T-cell (primary cell): ENCODE results near the gene TTC9C. TPM values are rescaled to one million over a fixed set of nuclear protein-coding genes. Genes with fewer than 3 reads are reported as not detected.
"Not testable (repeated sequence)": the region's sequence is repeated elsewhere in the genome, so short reads cannot be mapped to it uniquely, and the experiment has no call there.

Experiments
- ATAC-seq, 4 experiments: fragments of 200-7000 bp in 3 of 4; fragments of 150-1000 bp in 1 of 4; cut with Tn5 transposase; replicated peaks in 1 of 4; 1 replicate in 3 of 4; 2 replicates in 1 of 4; pipeline ENCODE4 v1.10.0; 2021; ENCODE audit warnings: moderate library complexity in 3 of 4, mild to moderate bottlenecking in 2 of 4, moderate number of reproducible peaks in 1 of 4
- CTCF ChIA-PET, 2 donors: fragments of 300-600 bp; sonication (Branson Sonifier 250); formaldehyde crosslinking; loops; one replicate each; lab custom pipeline; 2022; ENCODE audit warnings: antibody characterized with exemption in 2 of 2; lab: Charles Lee
- POLR2A ChIA-PET, 2 donors: fragments of 300-600 bp; sonication (Branson Sonifier 250); formaldehyde crosslinking; loops; one replicate each; lab custom pipeline; 2022; ENCODE audit warnings: antibody characterized with exemption in 2 of 2; lab: Charles Lee
- DNase-seq, 35 experiments: peaks; one replicate each; pipeline versions ENCODE4 v3.0.0 to v3.0.0-alpha.2; 2013 to 2023
- H3K27ac ChIP-seq: one replicate; pipeline ENCODE4 v1.5.1; 2013; ENCODE audit warnings: low read length
- H3K27me3 ChIP-seq, 2 experiments: replicated peaks in 1 of 2; 1 replicate in 1 of 2; 2 replicates in 1 of 2; pipeline versions ENCODE4 v1.6.1 to v1.7.0; 2013; ENCODE audit warnings: low read length in 1 of 2, mixed read lengths in 1 of 2; ENCODE audit not compliant: control insufficient read depth in 2 of 2, insufficient read depth in 2 of 2; ENCODE audit errors: extremely low read depth in 1 of 2
- H3K36me3 ChIP-seq, 2 donors: 1 replicate in 1 of 2; 2 replicates in 1 of 2; pipeline versions ENCODE4 v1.6.1 to v1.7.0; 2013; ENCODE audit warnings: low read length in 1 of 2; ENCODE audit not compliant: control insufficient read depth in 2 of 2, insufficient read depth in 1 of 2; ENCODE audit errors: extremely low read depth in 1 of 2
- H3K4me1 ChIP-seq, 2 experiments: 1 replicate in 1 of 2; 2 replicates in 1 of 2; pipeline versions ENCODE4 v1.6.1 to v1.7.0; 2013; ENCODE audit warnings: low read length in 2 of 2, mixed read lengths in 1 of 2; ENCODE audit not compliant: insufficient read depth in 2 of 2, control insufficient read depth in 1 of 2; ENCODE audit errors: extremely low read depth in 1 of 2
- H3K4me3 ChIP-seq, 2 donors: 1 replicate in 1 of 2; 2 replicates in 1 of 2; pipeline versions ENCODE4 v1.5.1 to v1.7.0; 2013; ENCODE audit warnings: mild to moderate bottlenecking in 2 of 2, low read length in 1 of 2, moderate library complexity in 1 of 2; ENCODE audit not compliant: control insufficient read depth in 1 of 2; ENCODE audit errors: extremely low read depth in 1 of 2
- H3K9me3 ChIP-seq: 2 replicates; pipeline ENCODE4 v1.7.0; 2013
- H3K27ac Mint-ChIP-seq, 2 donors: one replicate each; pipeline ENCODE4 v1.8.0; 2020 to 2021; ENCODE audit warnings: mild to moderate bottlenecking in 2 of 2, mixed read lengths in 2 of 2
- H3K27me3 Mint-ChIP-seq, 2 donors: one replicate each; pipeline ENCODE4 v1.8.0; 2021 to 2022; ENCODE audit warnings: mixed read lengths in 2 of 2
- H3K36me3 Mint-ChIP-seq: one replicate; pipeline ENCODE4 v1.8.0; 2021; ENCODE audit warnings: mixed read lengths
- H3K4me1 Mint-ChIP-seq, 3 donors: one replicate each; pipeline ENCODE4 v1.8.0; 2020 to 2022; ENCODE audit warnings: mixed read lengths in 3 of 3, mild to moderate bottlenecking in 1 of 3
- H3K4me3 Mint-ChIP-seq, 3 donors: one replicate each; pipeline ENCODE4 v1.8.0; 2020 to 2022; ENCODE audit warnings: mild to moderate bottlenecking in 3 of 3, mixed read lengths in 3 of 3, moderate library complexity in 3 of 3
- H3K9me3 Mint-ChIP-seq, 3 donors: one replicate each; pipeline ENCODE4 v1.8.0; 2020 to 2022; ENCODE audit warnings: mixed read lengths in 3 of 3
- WGBS: methylation state at CpG from one replicate; pipeline ENCODE4 v1.1.5; 2013; ENCODE audit warnings: missing lambda C conversion rate; ENCODE audit not compliant: insufficient coverage; 5-methylcytosine and 5-hydroxymethylcytosine counted together
- total RNA-seq, 35 experiments: library from RNA in 6 of 35; stranded (reverse) in 6 of 35; fragments of 120-200 nt in 1 of 35; gene quantifications; one replicate each; pipeline versions ENCODE4 v1.2.1 to v1.2.4 and lab custom pipeline; 2013 to 2026

The TTC9C gene
- total RNA-seq, 5 donors from 2014 or later (not counting 1 experiment from before 2014, with no cell fraction given), result 15.4 to 54.5 (median 44.6) TPM

DNA sequence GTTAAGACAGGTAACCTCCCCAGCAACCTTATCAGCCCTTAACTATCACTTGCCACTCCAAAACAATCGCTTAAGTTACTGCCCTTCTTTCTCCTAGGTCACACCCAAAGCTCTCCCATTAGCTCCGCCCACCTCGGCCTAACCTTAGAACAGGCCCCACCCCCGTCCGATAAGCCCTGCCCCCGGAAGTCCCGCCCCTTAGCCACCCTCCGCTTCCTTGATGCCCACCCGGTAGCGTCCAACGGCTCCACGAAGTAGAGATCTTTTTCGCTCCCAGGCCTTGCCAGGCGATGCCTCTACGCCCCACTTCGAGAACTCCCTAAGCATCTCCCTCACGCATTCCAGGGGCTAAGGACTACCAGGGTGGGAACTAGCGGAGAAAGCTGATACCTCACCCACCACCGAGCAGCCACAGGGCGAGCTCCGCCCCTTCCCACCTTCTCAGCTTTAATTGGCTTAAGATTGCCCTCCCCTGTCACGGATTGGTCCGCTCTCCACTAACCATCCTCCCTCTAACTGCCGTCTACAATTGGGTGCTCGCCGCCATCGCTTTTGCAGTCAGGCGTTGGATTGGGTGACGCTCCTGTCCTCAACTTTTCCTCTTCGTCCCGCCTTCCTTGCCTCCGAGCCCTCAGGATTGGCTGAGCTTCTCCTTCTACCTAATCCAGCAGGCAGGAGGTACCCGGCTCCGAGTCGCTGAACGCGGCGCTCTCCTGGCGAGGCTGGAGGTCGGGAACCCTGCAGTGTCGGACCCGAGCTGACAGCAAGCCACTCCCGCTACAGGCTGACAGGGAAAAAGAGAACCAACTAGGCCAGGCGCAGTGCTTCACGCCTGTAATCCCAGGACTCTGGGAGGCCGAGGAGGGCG, 25.7 kb downstream of the TTC9C start, which contains the start of gene ZBTB3:
Gene ZBTB3 (minus strand): TSS at position 425 of the 868 bp plus-strand sequence. CDS start 496 bp downstream, outside the sequence.
- Histone ChIP-seq H3K4me1 (peaks cover 4 to 37% of the 10 kb centered on the region in 2 experiments), H3K4me3 (peak within 1 kb of the TSS; percentile 81 to 88), H3K27ac (peak within 1 kb of the TSS; percentile 76), H3K9me3 (no peaks in the 10 kb centered on the region), H3K36me3 (peaks cover 9 to 29% of the 10 kb centered on the region in 2 donors), H3K27me3 (no peaks in the 10 kb centered on the region)
- H3K27me3 Mint-ChIP-seq, result no peaks in the 10 kb centered on the region
- ChIA-PET CTCF (interaction anchor here (0.5 to 2.1 kb wide), 32 partner anchors 9 to 364 kb away, joined by 3 to 32 read pairs (median 4); partner anchors contain the start of genes TMEM179B (in 2 of the 2), C11orf98 (in 1 of the 2), CSKMT (in 1 of the 2) and HNRNPUL2 (in 1 of the 2)), POLR2A (interaction anchor here (0.5 to 2.0 kb wide), 24 partner anchors 8 to 180 kb away, joined by 3 to 20 read pairs (median 5); partner anchors contain the start of genes C11orf98 (in 1 of the 2), CSKMT (in 1 of the 2), EEF1G (in 1 of the 2) and HNRNPUL2 (in 1 of the 2))
- under 1% methylated on average over 41 of the region's 47 CpGs for WGBS
- H3K4me3 Mint-ChIP-seq, result peak within 1 kb of the TSS; percentile 83 to 97 (median 91)
- peaks cover 15 to 30% (median 28%) of the 10 kb centered on the region in 3 donors for H3K4me1 Mint-ChIP-seq
- DNase-seq (peak; percentile 92 to 99 (median 96)), ATAC-seq (peak; percentile 94 to 95 (median 95))
- H3K9me3 Mint-ChIP-seq, result no peaks in the 10 kb centered on the region
- peak within 1 kb of the TSS; percentile 96 to 99 for H3K27ac Mint-ChIP-seq
- peaks cover 9% of the 10 kb centered on the region for H3K36me3 Mint-ChIP-seq

DNA sequence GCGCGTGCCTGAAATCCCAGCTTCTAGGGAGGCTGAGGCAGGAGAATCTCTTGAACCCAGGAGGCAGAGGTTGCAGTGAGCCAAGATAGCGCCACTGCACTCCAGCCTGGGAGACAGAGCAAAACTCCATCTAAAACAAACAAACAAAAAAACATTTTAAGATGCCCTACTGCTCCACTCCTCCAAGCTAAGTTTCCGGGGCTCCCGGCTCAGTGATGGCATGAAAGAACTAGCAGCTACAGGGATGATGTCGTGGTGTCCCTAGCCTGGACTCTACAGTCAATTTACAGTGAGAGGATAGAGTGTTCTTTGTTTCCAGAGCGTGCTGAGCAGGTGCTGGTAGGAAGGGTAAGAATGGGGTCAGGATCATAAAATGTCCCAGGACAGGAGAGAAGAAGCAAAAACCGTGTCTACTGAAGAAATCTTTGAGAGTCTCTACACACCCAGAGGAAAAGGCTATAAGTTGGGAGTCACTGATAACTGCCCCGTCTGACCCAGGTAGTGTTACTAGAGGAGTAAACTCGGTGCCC, 26.9 kb downstream of the TTC9C start:
- H3K27me3 Mint-ChIP-seq, result no peaks in the 10 kb centered on the region
- no peaks in the 10 kb centered on the region for H3K9me3 ChIP-seq
- H3K36me3 Mint-ChIP-seq, result peaks cover 4% of the 10 kb centered on the region
- 95% methylated on average over 7 of the region's 10 CpGs for WGBS
- DNase-seq (no peak), ATAC-seq (no peak)
- ChIA-PET POLR2A (interaction anchor here (0.6 to 2.0 kb wide), 3 partner anchors 9 to 133 kb away, joined by 3 to 20 read pairs (median 4); no protein-coding TSS in a partner anchor), CTCF (interaction anchor here (0.8 to 2.1 kb wide), 2 partner anchors 40 to 100 kb away, joined by 3 to 9 read pairs; no protein-coding TSS in a partner anchor)
- H3K4me1 Mint-ChIP-seq, result peaks cover 11 to 24% (median 22%) of the 10 kb centered on the region in 3 donors
- H3K36me3 ChIP-seq, result peaks cover 9 to 21% of the 10 kb centered on the region in 2 donors
- no peaks in the 10 kb centered on the region for H3K9me3 Mint-ChIP-seq
- no peaks in the 10 kb centered on the region for H3K27me3 ChIP-seq
- peaks cover 4 to 34% of the 10 kb centered on the region in 2 experiments for H3K4me1 ChIP-seq
- H3K27ac Mint-ChIP-seq, result peak overlapping the region in 1 of 2 donors; percentile 52
- no peak overlapping the region for H3K27ac ChIP-seq
- H3K4me3 Mint-ChIP-seq, result peak overlapping the region; percentile 65 to 97 (median 83)
- H3K4me3 ChIP-seq, result no peak overlapping the region

DNA sequence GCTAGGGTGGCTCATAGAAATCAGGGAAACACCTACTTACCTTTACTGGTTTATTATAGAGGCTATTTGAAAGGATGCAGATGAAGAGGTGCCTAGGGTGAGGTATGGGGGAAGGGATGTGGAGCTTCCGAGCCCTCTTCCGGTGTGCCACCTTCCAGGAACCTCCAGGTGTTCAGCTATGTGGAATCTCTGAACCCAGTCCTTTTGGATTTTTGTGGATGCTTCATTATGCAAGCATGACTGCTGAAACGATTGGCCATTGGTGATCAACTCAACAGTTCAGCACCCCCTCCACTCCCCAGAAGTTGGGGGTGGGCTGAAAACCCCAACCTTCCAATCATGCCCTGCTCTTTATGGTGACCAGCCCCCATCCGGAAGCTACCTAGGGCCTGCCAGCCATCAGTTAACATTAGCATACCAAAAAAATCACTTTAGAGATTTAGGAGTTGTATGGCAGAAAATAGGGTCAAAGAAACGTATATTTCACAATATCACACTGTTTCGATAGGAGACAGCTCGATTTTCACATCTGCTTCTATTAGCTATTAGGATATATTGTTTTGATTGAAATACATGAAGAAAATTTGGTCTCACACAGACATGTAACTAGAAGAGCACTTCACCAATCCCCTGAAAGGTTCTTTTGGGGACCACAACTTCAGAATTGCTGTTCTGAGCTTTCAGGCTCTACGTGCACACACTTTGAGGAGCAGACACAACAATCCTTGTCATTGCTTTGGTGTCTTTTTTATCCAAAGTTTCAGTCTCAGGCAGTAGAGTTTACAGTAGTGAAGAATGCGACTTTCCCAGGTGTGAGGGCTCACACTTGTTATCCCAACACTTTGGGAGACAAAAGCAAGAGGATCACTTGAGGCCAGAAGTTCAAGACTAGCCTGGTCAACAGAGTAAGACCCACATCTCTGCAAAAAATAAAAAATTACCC, 29.8 kb downstream of the TTC9C start:
- CTCF ChIA-PET, result no interaction called here

DNA sequence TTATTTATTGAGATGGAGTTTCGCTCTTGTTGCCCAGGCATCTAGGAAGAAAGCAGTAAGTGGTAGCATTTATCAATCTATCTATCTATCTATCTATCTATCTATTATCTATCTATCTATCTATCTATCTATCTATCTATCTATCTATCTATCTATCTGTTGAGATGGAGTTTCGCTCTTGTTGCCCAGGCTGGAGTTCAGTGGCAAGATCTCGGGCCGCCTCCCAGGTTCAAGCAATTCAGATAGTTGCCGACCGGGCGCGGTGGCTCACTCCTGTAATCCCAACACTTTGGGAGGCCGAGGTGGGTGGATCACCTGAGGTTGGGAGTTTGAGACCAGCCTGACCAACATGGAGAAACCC, 32.6 kb downstream of the TTC9C start:
- H3K9me3 ChIP-seq, H3K36me3 ChIP-seq, ATAC-seq, H3K27me3 ChIP-seq, DNase-seq, H3K9me3 Mint-ChIP-seq, H3K27me3 Mint-ChIP-seq, H3K36me3 Mint-ChIP-seq: not testable (repeated sequence)
- H3K4me3 Mint-ChIP-seq, result peak overlapping the region; percentile 92 to 98 (median 96)
- H3K4me1 ChIP-seq, result peaks cover 7 to 29% of the 10 kb centered on the region in 2 experiments
- H3K27ac ChIP-seq, result peak overlapping the region; percentile 16
- H3K4me1 Mint-ChIP-seq, result peaks cover 22 to 26% (median 25%) of the 10 kb centered on the region in 3 donors
- POLR2A ChIA-PET, result interaction anchor here (0.5 to 0.6 kb wide), 3 partner anchors 24 to 96 kb away, joined by 3 to 7 read pairs (median 4); partner anchors contain the start of genes C11orf98 (in 1 of the 2) and CSKMT (in 1 of the 2)
- CTCF ChIA-PET, result interaction anchor here (0.6 to 1.1 kb wide), 5 partner anchors 10 to 261 kb away, joined by 3 read pairs; partner anchors contain the start of gene TAF6L (in 1 of the 2)
- no CpG with 5 or more reads among the region's 9 CpGs for WGBS
- H3K27ac Mint-ChIP-seq, result peak overlapping the region; percentile 67 to 98
- H3K4me3 ChIP-seq, result peak overlapping the region in 1 of 2 donors; percentile 80

More for the DNA sequence above, 29.8 kb downstream of the TTC9C start:
- DNase-seq (no peak), ATAC-seq (no peak)
- whole genome bisulfite sequencing, result 100% methylated on average over 2 of the region's 9 CpGs
- H3K4me3 ChIP-seq, result no peak overlapping the region
- no peaks in the 10 kb centered on the region for H3K9me3 Mint-ChIP-seq
- no peak overlapping the region for H3K4me3 Mint-ChIP-seq
- peaks cover 3% of the 10 kb centered on the region for H3K36me3 Mint-ChIP-seq
- H3K27ac ChIP-seq, result no peak overlapping the region
- H3K27ac Mint-ChIP-seq, result no peak overlapping the region
- peaks cover 11 to 32% of the 10 kb centered on the region in 2 experiments for H3K4me1 ChIP-seq
- peaks cover 25 to 28% (median 26%) of the 10 kb centered on the region in 3 donors for H3K4me1 Mint-ChIP-seq
- no peaks in the 10 kb centered on the region for H3K27me3 Mint-ChIP-seq
- POLR2A ChIA-PET, result interaction anchor here in 1 of 2 donors (0.7 kb wide), 2 partner anchors 7 to 9 kb away, joined by 4 to 5 read pairs; no protein-coding TSS in a partner anchor
- H3K27me3 ChIP-seq, result no peaks in the 10 kb centered on the region
- peaks cover 0 to 3% of the 10 kb centered on the region in 2 donors for H3K36me3 ChIP-seq
- no peaks in the 10 kb centered on the region for H3K9me3 ChIP-seq

DNA sequence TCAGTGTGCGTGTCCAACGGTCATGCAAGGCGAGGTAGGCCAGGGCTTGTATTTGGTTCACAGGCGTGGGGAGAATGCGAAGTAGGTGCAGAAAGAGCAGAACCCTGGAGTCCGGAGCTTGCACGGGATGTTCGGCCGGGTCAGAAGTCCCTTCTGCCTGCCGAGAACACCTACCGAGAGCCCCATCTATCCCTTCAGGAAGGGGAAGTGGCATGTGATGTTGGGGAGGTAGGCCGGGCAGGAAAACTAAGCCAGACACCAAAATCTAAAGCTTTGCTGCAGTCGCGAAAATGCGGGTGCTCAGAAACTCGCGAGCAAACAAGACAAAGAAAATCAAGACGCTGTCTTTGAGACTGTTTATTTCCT, 42.5 kb downstream of the TTC9C start:
- Mint-ChIP-seq H3K27ac (peak overlapping the region; percentile 94 to 95), H3K27me3 (no peaks in the 10 kb centered on the region), H3K9me3 (no peaks in the 10 kb centered on the region), H3K4me3 (peak overlapping the region; percentile 88 to 94 (median 92)), H3K4me1 (peaks cover 21 to 28% (median 27%) of the 10 kb centered on the region in 3 donors), H3K36me3 (peaks cover 15% of the 10 kb centered on the region)
- ChIA-PET CTCF (interaction anchor here (0.5 to 2.6 kb wide), 7 partner anchors 9 to 86 kb away, joined by 3 to 9 read pairs (median 3); partner anchors contain the start of genes POLR2G (in 2 of the 2), TMEM223 (in 1 of the 2) and ZBTB3 (in 1 of the 2)), POLR2A (interaction anchor here in 1 of 2 donors (0.6 to 1.0 kb wide), 2 partner anchors 39 to 85 kb away, joined by 3 to 4 read pairs; no protein-coding TSS in a partner anchor)
- no peaks in the 10 kb centered on the region for H3K9me3 ChIP-seq
- ATAC-seq, result peak in 3 of 4 experiments; percentile 3 to 8 (median 6)
- 2% methylated on average over 6 of the region's 18 CpGs for WGBS
- H3K4me3 ChIP-seq, result peak overlapping the region; percentile 67 to 82
- no peaks in the 10 kb centered on the region for H3K27me3 ChIP-seq
- peaks cover 4 to 25% of the 10 kb centered on the region in 2 donors for H3K36me3 ChIP-seq
- peak overlapping the region; percentile 77 for H3K27ac ChIP-seq
- H3K4me1 ChIP-seq, result peaks cover 8 to 26% of the 10 kb centered on the region in 2 experiments
- peak in 4 of 35 experiments; percentile 15 to 32 (median 16) for DNase-seq
